ENCODE data around the gene TMEM106B.

Gene TMEM106B

DNA sequence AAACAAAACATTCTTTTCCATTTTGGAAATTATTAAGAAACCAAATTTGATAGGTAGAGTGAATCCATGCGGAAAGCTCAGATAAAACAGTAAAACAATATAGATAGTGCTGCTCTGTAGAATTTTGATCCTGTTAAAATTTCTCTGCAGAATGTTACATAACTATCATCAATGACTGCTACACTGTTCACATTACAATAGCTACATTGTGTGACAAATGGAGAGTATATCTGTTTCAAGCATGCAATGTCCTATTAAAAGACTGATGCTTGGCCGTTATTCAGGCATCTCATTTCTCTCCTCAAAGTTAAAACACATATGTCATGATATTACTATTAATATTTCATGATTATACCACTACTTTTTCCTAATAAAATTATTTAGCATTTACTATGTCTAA, 14.7 kb upstream of the TMEM106B start:
- no peak overlapping the region for H3K27ac ChIP-seq
- TF ChIP-seq, protein P1, sequence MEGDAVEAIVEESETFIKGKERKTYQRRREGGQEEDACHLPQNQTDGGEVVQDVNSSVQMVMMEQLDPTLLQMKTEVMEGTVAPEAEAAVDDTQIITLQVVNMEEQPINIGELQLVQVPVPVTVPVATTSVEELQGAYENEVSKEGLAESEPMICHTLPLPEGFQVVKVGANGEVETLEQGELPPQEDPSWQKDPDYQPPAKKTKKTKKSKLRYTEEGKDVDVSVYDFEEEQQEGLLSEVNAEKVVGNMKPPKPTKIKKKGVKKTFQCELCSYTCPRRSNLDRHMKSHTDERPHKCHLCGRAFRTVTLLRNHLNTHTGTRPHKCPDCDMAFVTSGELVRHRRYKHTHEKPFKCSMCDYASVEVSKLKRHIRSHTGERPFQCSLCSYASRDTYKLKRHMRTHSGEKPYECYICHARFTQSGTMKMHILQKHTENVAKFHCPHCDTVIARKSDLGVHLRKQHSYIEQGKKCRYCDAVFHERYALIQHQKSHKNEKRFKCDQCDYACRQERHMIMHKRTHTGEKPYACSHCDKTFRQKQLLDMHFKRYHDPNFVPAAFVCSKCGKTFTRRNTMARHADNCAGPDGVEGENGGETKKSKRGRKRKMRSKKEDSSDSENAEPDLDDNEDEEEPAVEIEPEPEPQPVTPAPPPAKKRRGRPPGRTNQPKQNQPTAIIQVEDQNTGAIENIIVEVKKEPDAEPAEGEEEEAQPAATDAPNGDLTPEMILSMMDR (conservative IDR thresholded peaks at IDR 0.05): no peak
- TF ChIP-seq ZFX (IDR thresholded peaks at IDR 0.05): no peak

DNA sequence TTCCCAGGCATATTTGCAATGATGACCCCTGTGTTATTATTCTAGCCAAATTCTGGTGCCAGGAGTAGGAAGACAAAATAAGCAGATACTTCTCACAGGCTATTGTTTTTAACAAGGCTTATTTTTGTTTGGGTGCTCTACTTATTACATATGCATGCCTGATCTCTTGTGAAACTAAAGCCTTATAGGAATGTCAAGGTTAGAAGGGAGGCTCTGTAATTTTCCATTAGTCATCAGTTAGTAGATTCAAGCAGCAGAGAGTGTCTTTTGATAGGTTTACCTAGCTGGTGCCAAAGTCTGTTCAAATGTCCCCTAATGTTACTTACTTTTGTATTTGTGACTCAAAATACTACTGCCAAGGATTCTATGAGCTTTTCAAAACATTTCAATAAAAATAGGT, 11.7 kb upstream of the TMEM106B start:
- TF ChIP-seq, protein P1 (conservative IDR thresholded peaks at IDR 0.05): no peak
- no peak for TF ChIP-seq ZFX (IDR thresholded peaks at IDR 0.05)

DNA sequence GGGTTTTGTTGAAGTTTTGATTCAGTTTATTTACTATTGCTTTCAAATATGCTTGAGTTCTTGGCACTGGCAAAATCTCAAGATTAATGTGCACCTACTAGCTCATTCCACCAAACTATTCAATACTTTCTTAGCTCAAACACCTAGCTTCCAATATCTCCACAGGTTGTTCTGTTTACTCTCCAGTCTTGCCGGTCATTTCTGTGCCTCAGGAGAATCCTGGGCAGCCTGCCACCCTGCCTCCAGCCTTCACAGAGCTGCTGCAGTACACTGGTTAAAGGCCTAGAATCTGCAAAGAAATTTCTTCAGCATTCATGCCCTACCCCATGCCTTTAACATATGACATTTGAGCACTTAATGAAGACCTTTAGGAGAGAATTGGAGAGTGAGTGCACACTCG, 4.0 kb upstream of the TMEM106B start:
- no peak overlapping the region for H3K27ac ChIP-seq
- TF ChIP-seq, protein P1 (conservative IDR thresholded peaks at IDR 0.05): no peak

More for the DNA sequence above, 11.7 kb upstream of the TMEM106B start:
- H3K27ac ChIP-seq: no peak overlapping the region

DNA sequence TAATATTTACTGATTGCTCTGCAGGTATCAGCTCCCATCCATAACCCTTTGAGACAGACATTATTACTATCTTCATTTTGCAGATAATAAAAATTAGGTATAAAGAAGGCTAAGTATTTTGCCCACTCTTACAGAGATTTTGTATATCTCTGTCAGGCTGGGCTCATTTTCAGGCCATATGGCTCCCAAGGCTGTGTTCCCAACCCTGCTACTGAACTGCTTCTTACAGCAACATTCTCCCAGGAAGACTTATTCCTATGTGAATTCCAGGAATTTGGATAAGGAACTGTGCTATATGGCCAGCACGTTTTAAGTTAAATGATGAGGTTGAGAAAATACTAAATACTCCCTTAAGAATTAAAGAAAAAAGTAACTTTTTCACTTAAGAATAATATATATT, 1.9 kb upstream of the TMEM106B start:
- no peak overlapping the region for H3K27ac ChIP-seq
- TF ChIP-seq, protein P1 (conservative IDR thresholded peaks at IDR 0.05): no peak
- TF ChIP-seq ZFX (IDR thresholded peaks at IDR 0.05): no peak

DNA sequence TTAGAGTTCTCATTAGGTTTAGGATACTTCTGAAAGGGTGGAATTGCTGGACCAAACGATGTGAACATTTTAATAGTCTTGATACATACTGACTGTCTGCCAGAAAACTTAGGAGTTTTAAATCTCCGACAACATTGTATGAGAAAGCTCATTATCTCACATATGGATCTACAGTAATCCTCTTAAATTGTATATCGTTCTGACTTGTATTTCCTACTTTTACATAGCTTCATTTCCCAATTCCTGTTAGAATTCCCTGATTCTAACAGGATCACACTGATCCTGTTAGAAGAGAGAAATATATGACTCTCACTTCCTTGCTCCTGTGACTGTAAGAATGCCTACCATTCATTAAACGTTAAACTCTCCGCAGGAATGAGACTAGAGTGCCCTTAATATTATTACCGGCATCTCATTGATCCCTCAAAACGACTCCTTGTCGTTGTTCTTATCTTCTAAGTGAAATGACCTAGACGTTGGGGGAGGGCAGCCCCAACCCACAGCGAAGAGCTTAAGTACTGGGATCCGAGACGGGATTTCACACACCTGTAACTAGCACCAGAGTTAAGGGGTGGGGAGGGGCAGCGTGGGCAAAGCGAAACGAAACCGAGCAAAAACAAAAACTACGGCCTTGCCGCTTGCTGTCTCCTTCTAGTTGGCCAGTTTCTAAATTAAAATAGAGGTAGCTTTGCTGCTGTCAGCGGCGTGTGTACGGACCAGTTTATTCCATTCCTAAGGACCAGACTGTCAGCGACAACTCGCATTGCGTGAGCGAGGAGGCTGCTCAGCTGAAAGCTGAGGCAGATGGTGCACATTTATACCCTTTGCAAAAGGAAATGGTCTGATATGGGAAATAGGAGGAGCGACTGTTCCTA, 678 bp upstream of the TMEM106B start:
- H3K27ac ChIP-seq: peak overlapping the region; percentile 91

DNA sequence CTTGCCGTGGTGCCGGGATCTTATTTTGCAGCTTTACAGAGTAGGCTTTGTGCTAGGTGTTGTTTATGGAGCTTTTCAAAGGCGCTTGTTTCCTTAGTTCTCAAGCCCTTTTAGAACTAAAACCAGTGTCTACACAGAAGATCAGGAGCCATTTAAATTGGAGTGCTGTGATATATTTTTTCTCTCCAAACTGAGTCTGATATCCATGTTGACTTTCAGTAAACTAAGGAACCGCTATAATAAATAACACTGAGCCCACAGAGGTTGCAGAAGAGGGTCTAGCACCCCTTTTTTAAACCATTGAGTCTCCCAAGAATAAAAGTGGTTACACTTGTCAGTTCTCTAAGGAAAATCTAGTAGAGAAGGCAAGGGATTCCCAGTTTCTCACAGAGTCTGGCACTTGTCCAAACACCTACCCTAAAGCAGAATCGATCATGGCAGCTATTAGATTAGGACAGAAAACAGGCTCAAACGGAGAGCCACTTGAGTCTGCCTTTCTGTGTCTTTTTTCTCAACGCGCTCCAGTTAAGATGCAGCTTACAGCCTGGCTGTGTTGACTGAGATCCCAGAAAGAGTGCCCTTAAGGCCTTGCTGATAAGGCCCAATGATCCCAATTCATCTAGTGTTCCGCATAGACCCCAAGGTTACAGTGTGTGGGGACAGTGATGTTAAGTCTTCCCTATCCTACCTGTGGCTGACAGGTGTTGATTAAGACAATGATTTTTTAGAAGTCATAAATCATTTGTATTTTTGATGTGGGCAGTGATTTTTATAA, 804 bp downstream of the TMEM106B start:
- H3K27ac ChIP-seq: peak overlapping the region; percentile 91
- TF ChIP-seq, protein P1 (conservative IDR thresholded peaks at IDR 0.05): peak; percentile 31
- 0 out of 2 replicates have a peak, but pooled peaks have one; percentile 62 for TF ChIP-seq ZFX (IDR thresholded peaks at IDR 0.05)

More for the DNA sequence above, 678 bp upstream of the TMEM106B start:
- TF ChIP-seq, protein P1 (conservative IDR thresholded peaks at IDR 0.05): no peak
- TF ChIP-seq ZFX (IDR thresholded peaks at IDR 0.05): no peak

DNA sequence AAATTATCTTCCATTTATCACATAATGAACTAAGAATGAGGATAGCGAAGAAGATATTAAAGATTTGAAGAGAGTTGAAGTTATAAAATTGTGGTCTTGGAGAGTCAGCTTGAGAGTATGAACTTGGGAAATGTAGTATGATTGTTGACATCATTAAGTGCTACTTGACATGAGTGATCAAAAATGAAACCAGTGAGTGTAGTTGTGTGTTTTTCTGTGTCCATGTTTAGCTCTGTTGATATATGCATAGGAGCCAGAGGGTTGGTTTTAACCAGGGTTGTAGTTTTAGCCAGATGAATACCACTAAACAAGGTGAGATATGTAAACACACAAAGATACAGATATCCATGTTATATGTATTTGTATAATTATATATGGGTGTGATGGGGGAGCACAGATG, 6.2 kb downstream of the TMEM106B start:
- TF ChIP-seq ZFX (IDR thresholded peaks at IDR 0.05): no peak
- TF ChIP-seq, protein P1 (conservative IDR thresholded peaks at IDR 0.05): no peak
- no peak overlapping the region for H3K27ac ChIP-seq

All from C4-2B (cell line).